Fibroblast of villous mesenchyme (primary cell): ENCODE data around the gene EPB41L2. TPM values are rescaled to one million over a fixed set of nuclear protein-coding genes. Genes with fewer than 3 reads are reported as not detected.

Experiments used
- DNase-seq: peaks from one replicate; pipeline ENCODE4 v3.0.0-alpha.2; 2010; ENCODE audit warnings: low read depth
- H3K4me3 ChIP-seq: 2 replicates; pipeline ENCODE4 v1.5.1; 2011; ENCODE audit warnings: low read depth, mild to moderate bottlenecking, low read length
- CTCF ChIP-seq: IDR thresholded peaks from 2 replicates; pipeline ENCODE4 v1.5.1; 2012; ENCODE audit warnings: low read depth, mild to moderate bottlenecking, low read length; ENCODE audit not compliant: insufficient read depth
- total RNA-seq: library from RNA; depleted of rRNA; stranded (reverse); fragments of >200 nt; gene quantifications from 2 replicates; pipeline ENCODE4 v1.2.3, GENCODE V29; 2012

The EPB41L2 gene
- total RNA-seq, 1 donor: 40.2 TPM

- TF ChIP-seq CTCF: no peak
- no peak for DNase-seq
- no peak overlapping the region for H3K4me3 ChIP-seq
Observed at GRCh38 chr6:130841128-130841728, 221.8 kb downstream of the EPB41L2 start.

GRCh38 chr6:130840050-130840449 lies 223.0 kb downstream of the EPB41L2 start:
- no peak for DNase-seq
- no peak for TF ChIP-seq CTCF
- no peak overlapping the region for H3K4me3 ChIP-seq

- no peak for DNase-seq
- TF ChIP-seq CTCF: no peak
- H3K4me3 ChIP-seq: no peak overlapping the region
Observed at GRCh38 chr6:130839379-130839778, 223.7 kb downstream of the EPB41L2 start.

- TF ChIP-seq CTCF: no peak
- H3K4me3 ChIP-seq: no peak overlapping the region
- no peak for DNase-seq
Observed at GRCh38 chr6:130838951-130839350, 224.1 kb downstream of the EPB41L2 start.

GRCh38 chr6:130838250-130838860 lies 224.7 kb downstream of the EPB41L2 start:
- no peak overlapping the region for H3K4me3 ChIP-seq
- TF ChIP-seq CTCF: no peak
- no peak for DNase-seq

GRCh38 chr6:130837067-130837466 lies 226.0 kb downstream of the EPB41L2 start:
- no peak for DNase-seq
- no peak overlapping the region for H3K4me3 ChIP-seq
- no peak for TF ChIP-seq CTCF
